Measurements from ENCODE around the gene GPR68. TPM values are rescaled to one million over a fixed set of nuclear protein-coding genes. Genes with fewer than 3 reads are reported as not detected.

GPR68 gene
- 0.75 and 1.1 TPM in 2 replicates for total RNA-seq

DNA sequence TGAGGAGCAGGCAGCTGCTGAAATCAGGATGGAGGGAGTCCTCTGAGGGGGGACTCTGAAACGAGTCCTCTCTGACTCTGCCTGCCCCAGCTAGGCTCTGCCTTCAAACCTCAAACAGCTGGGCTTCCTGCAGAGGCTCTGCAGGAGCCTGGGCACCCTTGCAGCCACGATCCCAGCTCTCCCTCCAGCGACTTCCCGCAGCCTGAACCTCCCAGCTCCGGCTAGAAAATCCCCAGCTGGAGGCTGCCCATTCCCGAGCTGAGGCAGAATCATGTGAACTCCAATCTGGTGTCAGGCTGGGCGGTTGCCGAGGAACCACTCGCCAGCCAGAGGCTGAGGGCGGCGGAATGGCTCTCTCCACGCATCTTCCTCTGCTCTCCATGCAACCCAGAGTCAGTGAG lies at the start of gene GPR68:
Gene GPR68 (minus strand): TSS at position 204 of the 401 bp plus-strand sequence. CDS start 9,654 bp downstream, outside the sequence.

Other genes with a start within 250 kb of the GPR68 start
- 1.6 and 2.3 TPM in 2 replicates for gene RPS6KA5, start 184.1 kb downstream of the GPR68 start, total RNA-seq
- 62.2 and 67.8 TPM in 2 replicates for gene DGLUCY, start 130.6 kb downstream of the GPR68 start, total RNA-seq
- gene CCDC88C, start 173.1 kb upstream of the GPR68 start, total RNA-seq: 0.56 and 0.92 TPM in 2 replicates

All from aortic smooth muscle cell (primary cell).